ENCODE data around the gene NDST3.
"Not testable (repeated sequence)": the region's sequence is repeated elsewhere in the genome, so short reads cannot be mapped to it uniquely, and the experiment has no call there.

NDST3 gene

GRCh38 chr4:118273642-118274041, 239.4 kb downstream of the NDST3 start:
- DNase-seq (ENCODE audit: low spot score): no peak

DNA sequence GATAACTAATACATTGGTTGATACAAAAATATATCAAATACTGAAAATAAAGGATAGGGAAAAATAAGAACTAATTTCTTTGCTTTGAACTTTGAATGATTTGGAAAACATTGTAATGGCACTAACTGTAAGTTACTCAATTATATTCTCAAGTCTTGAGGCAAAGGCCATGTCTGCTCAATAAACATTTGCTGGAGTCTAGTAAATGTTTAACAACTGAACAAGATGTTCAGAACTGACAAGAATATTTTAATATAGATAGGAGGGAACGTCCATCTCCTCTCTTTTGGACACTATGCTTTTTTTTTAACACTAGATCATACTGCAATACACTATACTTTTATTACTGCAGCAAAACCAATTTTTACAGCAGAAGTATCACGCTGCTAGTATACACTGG, 242.3 kb downstream of the NDST3 start:
- no peak for DNase-seq (ENCODE audit: low spot score)

- DNase-seq (ENCODE audit: low spot score): no peak
These were observed 243.0 kb downstream of the NDST3 start for GRCh38 chr4:118277243-118277642.

- peak; percentile 68 for DNase-seq (ENCODE audit: low spot score)
These were observed 244.4 kb downstream of the NDST3 start for GRCh38 chr4:118278473-118279274.

- DNase-seq (ENCODE audit: low spot score): no peak
These were observed 245.0 kb downstream of the NDST3 start for GRCh38 chr4:118279328-118279727.

GRCh38 chr4:118279920-118280432, 245.7 kb downstream of the NDST3 start:
- DNase-seq (ENCODE audit: low spot score): no peak

DNA sequence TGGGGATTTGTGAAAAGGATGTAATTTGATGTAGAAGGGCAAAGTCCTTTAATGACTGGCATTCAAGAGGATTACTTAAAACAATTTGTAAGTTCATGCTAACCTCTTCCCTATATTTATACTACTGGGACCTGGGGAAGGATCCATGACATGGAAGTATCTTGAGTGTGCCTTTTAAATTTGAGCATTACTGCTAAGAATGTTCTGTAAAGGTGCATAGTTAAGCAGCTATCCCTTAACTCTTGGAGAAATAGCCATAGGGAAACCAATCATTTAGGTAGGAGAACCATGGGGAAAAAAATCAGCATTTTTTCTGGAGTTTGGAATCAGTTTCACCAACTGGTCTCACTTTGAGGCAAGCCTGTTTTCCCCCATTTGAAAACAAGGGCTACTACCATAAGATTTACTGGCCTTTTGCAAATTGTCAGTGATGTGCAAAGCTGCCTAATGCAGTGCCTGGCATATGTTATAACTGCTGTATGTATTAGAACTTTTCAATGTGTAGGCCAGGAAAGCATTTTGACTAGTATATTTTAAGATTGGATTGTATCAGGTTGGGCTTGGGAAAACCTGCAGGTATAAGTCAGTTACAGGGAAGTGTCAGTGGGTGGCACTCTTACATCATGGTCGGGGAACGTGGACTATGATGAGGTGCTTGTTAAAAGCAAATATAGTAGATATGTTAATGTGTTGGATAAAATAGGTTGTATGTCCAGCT, 246.4 kb downstream of the NDST3 start:
- peak; percentile 52 for DNase-seq (ENCODE audit: low spot score)

DNA sequence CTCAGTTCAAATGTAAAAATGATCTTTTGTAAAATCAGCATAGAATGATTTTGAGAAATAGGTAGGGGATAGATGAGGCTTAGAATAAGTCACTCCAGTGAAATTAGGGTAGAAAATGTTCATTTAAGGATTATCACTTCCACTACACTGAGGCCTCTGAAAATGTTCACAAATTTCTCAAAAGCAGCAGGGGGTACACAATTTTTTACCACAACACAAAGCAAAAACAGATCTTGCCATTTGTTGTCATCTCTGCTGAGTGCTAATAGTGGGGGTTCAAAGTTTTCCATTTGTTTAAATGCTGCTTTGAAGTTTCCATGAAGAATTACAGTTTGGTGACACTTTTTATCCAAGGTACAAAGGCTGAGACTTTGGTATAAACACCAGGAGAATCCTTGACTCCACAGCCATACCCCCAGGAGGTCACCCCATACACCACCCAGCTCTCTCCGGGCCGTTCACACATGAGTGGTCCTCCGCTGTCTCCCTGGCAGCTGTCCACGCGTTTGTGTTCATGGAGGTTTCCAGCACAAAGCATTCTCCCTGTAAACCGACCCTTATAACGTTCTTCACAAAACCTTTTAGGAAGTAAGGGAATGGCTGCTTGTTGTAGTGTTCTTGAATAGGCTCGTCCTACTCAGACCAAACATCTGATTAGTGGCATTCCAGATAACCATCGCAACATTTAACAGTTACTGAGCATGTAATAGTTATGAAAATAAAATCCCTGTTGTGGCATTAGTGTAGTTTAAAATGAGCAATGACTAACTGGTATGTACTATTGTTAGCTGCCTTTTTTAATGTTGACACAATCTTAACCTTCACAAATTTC, 247.5 kb downstream of the NDST3 start:
- DNase-seq (ENCODE audit: low spot score): no peak

DNA sequence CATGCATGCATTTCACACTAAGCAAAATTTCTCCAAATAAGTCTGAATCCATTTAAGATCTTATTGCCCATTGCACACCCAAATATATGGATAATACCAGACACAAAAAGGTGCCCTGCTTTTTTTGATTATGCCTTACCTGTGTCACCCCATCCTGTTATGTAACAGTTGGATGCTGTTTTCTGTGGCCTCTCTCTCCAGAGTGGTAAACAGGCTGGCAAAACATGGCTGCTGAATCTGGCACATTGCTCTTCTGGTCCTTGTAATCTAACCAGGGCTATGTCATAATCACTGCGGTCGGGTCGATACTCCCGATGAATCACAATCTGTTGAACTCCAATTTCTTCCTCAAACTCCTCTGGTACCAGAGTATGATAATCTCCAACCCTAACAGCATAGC, 248.4 kb downstream of the NDST3 start:
- no peak for DNase-seq (ENCODE audit: low spot score)

- no peak for DNase-seq (ENCODE audit: low spot score)
These were observed 249.9 kb downstream of the NDST3 start for GRCh38 chr4:118284169-118284568.

GRCh38 chr4:118285931-118286330, 251.6 kb downstream of the NDST3 start:
- DNase-seq (ENCODE audit: low spot score): no peak

DNA sequence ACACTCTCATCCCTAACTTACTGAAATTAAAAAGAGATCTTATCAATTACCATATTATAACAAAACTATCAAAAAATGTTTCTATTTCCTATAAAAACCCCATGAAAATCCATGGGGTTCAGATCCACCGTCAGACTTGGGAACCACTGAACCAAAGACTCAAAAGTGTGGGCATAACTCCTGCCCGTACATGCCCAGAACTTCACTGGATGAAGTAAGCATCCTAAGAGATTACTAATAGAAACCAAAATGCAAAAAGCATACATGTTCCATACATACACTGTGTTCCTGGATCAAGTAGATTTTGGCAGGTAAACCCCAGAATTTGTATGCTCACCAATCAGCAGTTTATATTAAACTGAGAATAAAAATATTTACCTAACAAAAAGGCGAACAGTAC, 252.4 kb downstream of the NDST3 start:
- no peak for DNase-seq (ENCODE audit: low spot score)

- no peak for DNase-seq (ENCODE audit: low spot score)
These were observed 253.6 kb downstream of the NDST3 start for GRCh38 chr4:118287711-118288451.

DNA sequence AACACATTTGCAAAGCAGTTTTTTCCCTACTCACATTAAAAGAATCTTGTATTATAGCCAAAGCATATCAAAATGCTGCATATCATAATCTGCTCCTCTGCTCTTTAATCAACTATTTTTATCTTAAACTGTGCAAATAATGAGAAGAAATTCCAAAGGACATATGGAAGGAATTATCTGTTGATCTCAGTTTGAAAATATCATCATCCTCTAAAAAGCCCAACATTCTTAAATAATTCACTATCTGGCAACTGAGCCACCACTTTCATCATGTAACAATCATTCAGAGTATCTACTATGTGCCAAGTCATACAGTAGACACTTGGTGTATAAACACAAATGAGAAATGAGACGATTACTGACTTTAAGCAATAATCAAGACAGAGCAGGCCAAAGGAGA, 255.5 kb downstream of the NDST3 start:
- DNase-seq (ENCODE audit: low spot score): no peak

GRCh38 chr4:118290951-118291350, 256.7 kb downstream of the NDST3 start:
- no peak for DNase-seq (ENCODE audit: low spot score)

- no peak for DNase-seq (ENCODE audit: low spot score)
These were observed 262.4 kb downstream of the NDST3 start for GRCh38 chr4:118296729-118297128.

DNA sequence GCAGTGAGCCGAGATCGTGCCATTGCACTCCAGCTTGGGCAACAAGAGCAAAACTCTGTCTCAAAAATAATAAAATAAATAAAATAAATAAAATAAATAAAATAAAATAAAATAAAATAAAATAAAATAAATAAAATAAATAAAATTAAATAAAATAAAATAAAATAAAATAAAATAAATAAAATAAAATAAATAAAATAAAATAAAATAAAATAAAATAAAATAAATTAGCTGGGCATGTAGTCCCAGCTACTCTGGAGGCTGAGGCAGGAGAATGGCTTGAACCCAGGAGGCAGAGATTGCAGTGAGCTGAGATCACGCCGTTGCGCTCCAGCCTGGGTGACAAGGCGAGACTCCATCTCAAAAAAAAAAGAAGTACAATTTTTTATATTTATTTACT, 265.3 kb downstream of the NDST3 start:
- not testable (repeated sequence) for DNase-seq (ENCODE audit: low spot score)

- no peak for DNase-seq (ENCODE audit: low spot score)
These were observed 273.4 kb downstream of the NDST3 start for GRCh38 chr4:118307643-118308042.
